ENCODE results near the gene SAMD11. TPM values are rescaled to one million over a fixed set of nuclear protein-coding genes. Genes with fewer than 3 reads are reported as not detected.
"Not testable (repeated sequence)": the region's sequence is repeated elsewhere in the genome, so short reads cannot be mapped to it uniquely, and the experiment has no call there.

Gene SAMD11
- total RNA-seq, 1 experiment from 2014 or later = 13.5 TPM

GRCh38 chr1:975896-976683 lies 52.4 kb downstream of the SAMD11 start:
- WGBS (ENCODE audit: extremely low coverage, insufficient read length, low lambda C conversion rate) = no CpG with 5 or more reads among the region's 40 CpGs
- no peaks in the 10 kb centered on the region for H3K9me3 ChIP-seq (ENCODE audit: control insufficient read depth, low read depth, low read length)
- H3K79me1 ChIP-seq (ENCODE audit: insufficient read depth, low read depth, low read length, poor library complexity, severe bottlenecking) = no peaks in the 10 kb centered on the region
- no peaks in the 10 kb centered on the region for H3K23me2 ChIP-seq (ENCODE audit: insufficient read length, low read depth, low read length, poor library complexity, severe bottlenecking)
- H2BK5ac ChIP-seq (ENCODE audit: insufficient read length, low read length) = no peak overlapping the region
- no peak overlapping the region for H3K27ac ChIP-seq (ENCODE audit: insufficient read length, low read depth, low read length)
- no peak overlapping the region for H4K91ac ChIP-seq (ENCODE audit: insufficient read length, low read depth, low read length)
- peaks cover 5 to 9% of the 10 kb centered on the region in 2 experiments; a peak in 3 of 4 replicates for H3K4me1 Mint-ChIP-seq
- H3K4ac ChIP-seq (ENCODE audit: low read depth, low read length) = no peak overlapping the region
- H3K56ac ChIP-seq (ENCODE audit: insufficient read length, low read depth, low read length) = no peak overlapping the region
- no peak overlapping the region for H2BK120ac ChIP-seq (ENCODE audit: low read depth, low read length, poor library complexity, severe bottlenecking)
- H2BK15ac ChIP-seq (ENCODE audit: low read depth, low read length) = no peak overlapping the region
- peaks cover 0 to 6% (median 4%) of the 10 kb centered on the region in 3 experiments; a peak in 4 of 7 replicates for H3K36me3 Mint-ChIP-seq (ENCODE audit: insufficient read depth in 1 of 3, low read depth in 3 of 3)
- H3K23ac ChIP-seq (ENCODE audit: insufficient read length, low read depth, low read length) = no peak overlapping the region
- peak; percentile 78 for TF ChIP-seq CTCF (conservative IDR thresholded peaks at IDR 0.05)
- H3K4me2 ChIP-seq (ENCODE audit: insufficient read depth, insufficient read length, low read length) = peak overlapping the region; percentile 6
- peak overlapping the region in 1 of 2 experiments; percentile 26; a peak in 2 of 5 replicates for H3K4me3 Mint-ChIP-seq
- no peak overlapping the region for H3K18ac ChIP-seq (ENCODE audit: insufficient read length, low read depth, low read length)
- H2AK5ac ChIP-seq (ENCODE audit: insufficient read length, low read length) = no peak overlapping the region
- H3K14ac ChIP-seq (ENCODE audit: insufficient read depth, low read length) = no peak overlapping the region
- H3K4me1 ChIP-seq (ENCODE audit: insufficient read depth, low read length) = no peaks in the 10 kb centered on the region
- H3K9ac ChIP-seq (ENCODE audit: extremely low read depth, insufficient read length, low read length) = no peak overlapping the region
- peaks cover 46% of the 10 kb centered on the region for H3K27me3 Mint-ChIP-seq (ENCODE audit: low read depth)
- H2BK20ac ChIP-seq (ENCODE audit: low read depth, low read length, poor library complexity, severe bottlenecking) = no peak overlapping the region
- no peak overlapping the region for H2AFZ ChIP-seq (ENCODE audit: low read length)
- no peak overlapping the region for H4K5ac ChIP-seq (ENCODE audit: insufficient read length, low read depth, low read length)
- no peak overlapping the region for H3T11ph ChIP-seq (ENCODE audit: low read length)
- H3K79me2 ChIP-seq (ENCODE audit: insufficient read depth, low read length) = no peaks in the 10 kb centered on the region
- no peaks in the 10 kb centered on the region for H4K20me1 ChIP-seq (ENCODE audit: control insufficient read depth, insufficient read depth, insufficient read length)
- no peak overlapping the region for H3K27ac Mint-ChIP-seq
- H3K27me3 ChIP-seq (ENCODE audit: insufficient read depth, low read length) = no peaks in the 10 kb centered on the region; the same call in 1 of the 2 replicates
- H4K8ac ChIP-seq (replicated peaks; ENCODE audit: insufficient read length, low read depth, low read length) = no peak overlapping the region
- no peak overlapping the region for H2BK12ac ChIP-seq (ENCODE audit: insufficient read length, low read depth, low read length)
- H3K9me3 Mint-ChIP-seq = peaks cover 4 to 6% of the 10 kb centered on the region in 2 experiments
- peak; percentile 93 for DNase-seq

GRCh38 chr1:976791-977190 lies 53.1 kb downstream of the SAMD11 start:
- H3K27me3 Mint-ChIP-seq (ENCODE audit: low read depth) = peaks cover 48% of the 10 kb centered on the region
- H3T11ph ChIP-seq (ENCODE audit: low read length); H2BK15ac ChIP-seq (ENCODE audit: low read depth, low read length); H3K56ac ChIP-seq (ENCODE audit: insufficient read length, low read depth, low read length); H3K23ac ChIP-seq (ENCODE audit: insufficient read length, low read depth, low read length); H3K4me1 ChIP-seq (ENCODE audit: insufficient read depth, low read length); H3K27ac Mint-ChIP-seq; H3K4me2 ChIP-seq (ENCODE audit: insufficient read depth, insufficient read length, low read length); H2AK5ac ChIP-seq (ENCODE audit: insufficient read length, low read length); H2BK20ac ChIP-seq (ENCODE audit: low read depth, low read length, poor library complexity, severe bottlenecking); H4K20me1 ChIP-seq (ENCODE audit: control insufficient read depth, insufficient read depth, insufficient read length); H4K8ac ChIP-seq (replicated peaks; ENCODE audit: insufficient read length, low read depth, low read length); H3K4ac ChIP-seq (ENCODE audit: low read depth, low read length); H3K4me1 Mint-ChIP-seq; H3K9me3 ChIP-seq (ENCODE audit: control insufficient read depth, low read depth, low read length); H3K14ac ChIP-seq (ENCODE audit: insufficient read depth, low read length); H3K36me3 Mint-ChIP-seq (ENCODE audit: insufficient read depth in 1 of 3, low read depth in 3 of 3); H3K27me3 ChIP-seq (ENCODE audit: insufficient read depth, low read length); H4K5ac ChIP-seq (ENCODE audit: insufficient read length, low read depth, low read length); H3K79me2 ChIP-seq (ENCODE audit: insufficient read depth, low read length); H3K23me2 ChIP-seq (ENCODE audit: insufficient read length, low read depth, low read length, poor library complexity, severe bottlenecking); H2BK12ac ChIP-seq (ENCODE audit: insufficient read length, low read depth, low read length); H2BK5ac ChIP-seq (ENCODE audit: insufficient read length, low read length); H3K79me1 ChIP-seq (ENCODE audit: insufficient read depth, low read depth, low read length, poor library complexity, severe bottlenecking); H4K91ac ChIP-seq (ENCODE audit: insufficient read length, low read depth, low read length); H3K27ac ChIP-seq (ENCODE audit: insufficient read length, low read depth, low read length); H3K4me3 Mint-ChIP-seq; H3K9ac ChIP-seq (ENCODE audit: extremely low read depth, insufficient read length, low read length); H3K18ac ChIP-seq (ENCODE audit: insufficient read length, low read depth, low read length); H2BK120ac ChIP-seq (ENCODE audit: low read depth, low read length, poor library complexity, severe bottlenecking); H3K9me3 Mint-ChIP-seq; DNase-seq; H2AFZ ChIP-seq (ENCODE audit: low read length): not testable (repeated sequence)
- WGBS (ENCODE audit: extremely low coverage, insufficient read length, low lambda C conversion rate) = no CpG with 5 or more reads among the region's 39 CpGs

All from H9 (cell line).